H1 (cell line): ENCODE results near the gene USE1. TPM values are rescaled to one million over a fixed set of nuclear protein-coding genes. Genes with fewer than 3 reads are reported as not detected.

Experiments
- ATF2 ChIP-seq: IDR thresholded peaks from 2 replicates; pipeline ENCODE4 v1.6.1; 2012; ENCODE audit warnings: low read length, inconsistent platforms
- HDAC2 ChIP-seq, 2 experiments: fragments of 300-600 bp in 1 of 2; sonication (generic) in 1 of 2; IDR thresholded peaks; 2 replicates each; pipeline ENCODE4 v1.6.1; 2011 to 2012; ENCODE audit warnings: low read depth in 2 of 2, low read length in 2 of 2, mild to moderate bottlenecking in 2 of 2, moderate library complexity in 2 of 2, borderline replicate concordance in 1 of 2, inconsistent platforms in 1 of 2
- PHF8 ChIP-seq: fragments of 200-600 bp; sonication (generic); conservative IDR thresholded peaks from 2 replicates; pipeline ENCODE4 v1.7.1; 2012; ENCODE audit warnings: low read depth, mild to moderate bottlenecking, inconsistent platforms, low read length, moderate library complexity
- POLR2A ChIP-seq, 2 experiments: IDR thresholded peaks; 1 replicate in 1 of 2; 2 replicates in 1 of 2; pipeline ENCODE4 v1.6.1; 2011; ENCODE audit warnings: low read depth in 2 of 2, low read length in 2 of 2, mild to moderate bottlenecking in 2 of 2; ENCODE audit errors: control extremely low read depth in 1 of 2
- RAD21 ChIP-seq, 2 experiments: IDR thresholded peaks in 1 of 2; conservative IDR thresholded peaks in 1 of 2; 2 replicates each; pipeline ENCODE4 v1.6.1; 2011; ENCODE audit warnings: low read depth in 2 of 2, low read length in 2 of 2, improper control_type of control experiment in 1 of 2, inconsistent platforms in 1 of 2, mild to moderate bottlenecking in 1 of 2, moderate library complexity in 1 of 2
- RFX5 ChIP-seq: IDR thresholded peaks from 2 replicates; pipeline ENCODE4 v1.6.1; 2011; ENCODE audit warnings: low read depth, low read length, improper control_type of control experiment, borderline replicate concordance
- ZNF274 ChIP-seq: IDR thresholded peaks from 2 replicates; pipeline ENCODE4 v1.7.0; 2012; ENCODE audit warnings: low read length, borderline replicate concordance; ENCODE audit errors: extremely low read depth
- polyA plus RNA-seq, 7 experiments: library from polyadenylated mRNA; depleted of rRNA in 3 of 7; stranded (reverse) in 5 of 7; unstranded in 2 of 7; fragments of >200 nt in 5 of 7; fragments of 200-250 nt in 2 of 7; gene quantifications; 1 replicate in 5 of 7; 2 replicates in 1 of 7; 4 replicates in 1 of 7; pipeline versions ENCODE4 v1.2.1 to v1.2.3, GENCODE V29; 2011 to 2013; ENCODE audit warnings: missing spikeins in 2 of 7, mixed read lengths in 2 of 7
- total RNA-seq: library from RNA; stranded (reverse); fragmentation: NEBNext Ultra II Directional; extraction: Animal tissue kit (Norgen Biotek cat#: 25700); gene quantifications from 2 replicates; pipeline ENCODE4 v1.2.1, GENCODE V29; 2021

Gene USE1
- total and polyA plus RNA-seq, 2 of the 8 experiments (the other 6 are each of a cell fraction or from before 2014, with no cell fraction given), result 8.7 to 13.9 TPM

DNA sequence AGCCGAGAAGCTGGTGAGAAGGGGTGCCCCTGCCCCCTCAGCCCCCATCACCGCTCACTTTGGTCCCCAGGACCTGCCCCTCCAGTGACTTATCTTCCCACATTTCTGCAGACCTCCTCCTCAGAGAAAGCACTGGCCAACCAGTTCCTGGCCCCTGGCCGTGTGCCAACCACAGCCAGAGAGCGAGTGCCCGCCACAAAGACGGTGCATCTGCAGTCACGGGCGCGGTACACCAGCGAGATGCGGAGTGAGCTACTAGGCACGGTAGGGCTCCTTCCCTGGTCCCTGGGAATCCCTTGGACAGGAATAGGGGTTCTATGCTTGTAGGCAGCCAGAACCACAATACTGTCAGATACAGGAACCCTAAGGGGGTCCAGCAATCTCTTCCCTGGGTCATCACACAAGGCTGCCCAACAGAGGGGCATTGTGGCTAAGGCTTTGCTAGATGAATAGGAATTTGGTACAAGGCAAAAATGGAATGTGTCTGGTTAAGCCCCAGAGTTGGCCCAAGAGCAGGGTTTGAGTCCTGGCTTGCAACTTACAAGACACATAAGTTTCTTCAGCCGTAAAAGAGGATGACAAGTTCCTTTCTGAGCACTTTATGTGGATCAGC, 1.0 kb downstream of the USE1 start (continued):
- no peak for TF ChIP-seq ATF2
- no peak for TF ChIP-seq HDAC2 (IDR thresholded peaks at IDR 0.05; ENCODE audit: borderline replicate concordance in 1 of 2, low read depth in 2 of 2, low read length in 2 of 2)
- no peak for TF ChIP-seq ZNF274
- TF ChIP-seq PHF8, result no peak
- TF ChIP-seq POLR2A (IDR thresholded peaks at IDR 0.05; ENCODE audit: control extremely low read depth in 1 of 2, low read depth in 2 of 2, low read length in 2 of 2), result no peak
- TF ChIP-seq RAD21 (IDR thresholded peaks at IDR 0.05 in 1 of 2, conservative IDR thresholded peaks at IDR 0.05 in 1 of 2; ENCODE audit: low read depth in 2 of 2, low read length in 2 of 2), result no peak
- no peak for TF ChIP-seq RFX5
